HG03108 (cell line): ENCODE measurements around the gene KLF7.
A peak's percentile ranks its signal among the peaks of the same experiment; 100 is the strongest.

Experiments
- ATAC-seq: cut with Tn5 transposase; IDR thresholded peaks from one replicate; pipeline ENCODE4 v1.9.1; 2021; ENCODE audit warnings: moderate library complexity; ENCODE audit not compliant: unreplicated experiment

Gene KLF7

DNA sequence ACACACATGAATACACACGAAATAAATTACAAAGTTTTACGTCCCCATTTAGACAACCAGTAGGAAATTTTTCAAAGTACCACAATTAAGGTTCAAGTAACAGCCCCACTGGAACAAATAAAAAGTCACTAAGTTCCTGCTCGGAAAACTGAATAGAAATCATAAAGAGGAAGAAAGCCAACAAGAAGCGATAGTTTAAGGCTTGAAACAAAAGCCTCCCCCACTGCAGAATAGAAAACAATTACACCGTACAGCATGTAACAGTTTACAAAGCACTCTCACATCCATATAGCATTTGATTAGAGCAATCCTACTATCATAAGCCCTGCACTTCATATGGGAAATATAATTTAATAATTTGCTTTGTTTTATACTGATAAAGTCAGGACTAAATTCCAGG lies 15.5 kb downstream of the KLF7 start:
- ATAC-seq: no peak

DNA sequence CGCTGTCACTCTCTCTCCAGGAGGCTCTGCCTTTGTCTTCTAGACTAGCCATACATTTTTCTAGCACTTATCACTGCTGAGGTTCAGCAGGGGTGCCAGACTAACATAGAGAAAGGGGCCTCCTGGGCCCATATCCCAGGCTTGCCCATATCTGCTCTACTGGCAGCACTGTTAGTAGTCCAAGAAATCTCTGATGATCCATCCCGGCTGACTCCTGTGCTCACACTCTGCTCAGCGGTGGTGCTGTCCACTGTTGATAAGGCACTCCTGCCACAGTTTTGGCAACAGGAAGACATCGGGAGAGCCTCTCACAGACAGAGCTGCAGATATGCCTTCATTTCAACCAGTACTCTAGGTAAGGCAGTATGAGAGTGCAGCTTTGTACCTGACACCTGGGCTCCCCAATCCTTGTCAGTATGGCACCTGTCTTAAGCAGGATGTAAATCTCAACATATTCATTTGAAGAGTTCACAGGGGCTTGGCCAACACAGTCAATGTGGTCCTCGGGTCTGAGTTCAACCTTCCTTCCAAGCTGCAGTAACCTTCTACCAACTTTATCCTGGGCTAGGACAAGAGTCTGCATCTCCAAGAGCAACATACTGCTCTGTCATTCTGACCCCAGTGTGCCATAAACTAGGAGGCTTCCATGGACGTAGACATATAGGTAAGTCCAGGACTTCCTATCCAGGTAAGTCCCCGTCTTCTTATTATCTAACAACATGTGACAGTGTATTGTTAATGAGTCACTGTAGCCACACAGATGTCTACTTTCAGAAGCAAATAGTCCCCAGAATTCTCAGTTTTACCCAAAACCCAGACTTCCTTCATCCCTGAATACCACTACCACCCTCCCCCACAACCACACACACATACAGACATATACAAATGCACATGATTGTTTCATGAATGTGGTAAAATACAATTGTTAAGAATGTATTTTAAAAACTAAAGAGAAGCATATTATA lies 16.2 kb downstream of the KLF7 start:
- ATAC-seq: peak; percentile 90

DNA sequence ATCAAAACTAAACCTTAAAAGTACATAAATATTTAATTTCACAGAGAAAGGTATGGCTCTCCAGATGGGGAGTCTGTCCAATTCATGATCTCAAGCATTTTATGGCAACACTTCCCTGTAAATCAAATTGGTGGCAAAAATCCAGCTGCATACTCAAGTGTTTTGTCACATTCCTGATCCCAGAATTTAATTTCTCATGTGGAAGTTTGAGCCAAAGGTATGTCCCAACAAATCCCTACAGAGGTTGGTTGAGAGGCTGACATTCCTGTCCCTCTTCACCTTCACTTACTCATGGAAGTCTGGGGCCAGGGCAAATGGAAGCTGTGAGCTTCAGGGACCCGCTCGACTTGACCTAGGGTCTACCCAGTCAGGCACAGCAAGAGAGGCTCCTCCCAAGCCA lies 17.7 kb downstream of the KLF7 start:
- no peak for ATAC-seq

DNA sequence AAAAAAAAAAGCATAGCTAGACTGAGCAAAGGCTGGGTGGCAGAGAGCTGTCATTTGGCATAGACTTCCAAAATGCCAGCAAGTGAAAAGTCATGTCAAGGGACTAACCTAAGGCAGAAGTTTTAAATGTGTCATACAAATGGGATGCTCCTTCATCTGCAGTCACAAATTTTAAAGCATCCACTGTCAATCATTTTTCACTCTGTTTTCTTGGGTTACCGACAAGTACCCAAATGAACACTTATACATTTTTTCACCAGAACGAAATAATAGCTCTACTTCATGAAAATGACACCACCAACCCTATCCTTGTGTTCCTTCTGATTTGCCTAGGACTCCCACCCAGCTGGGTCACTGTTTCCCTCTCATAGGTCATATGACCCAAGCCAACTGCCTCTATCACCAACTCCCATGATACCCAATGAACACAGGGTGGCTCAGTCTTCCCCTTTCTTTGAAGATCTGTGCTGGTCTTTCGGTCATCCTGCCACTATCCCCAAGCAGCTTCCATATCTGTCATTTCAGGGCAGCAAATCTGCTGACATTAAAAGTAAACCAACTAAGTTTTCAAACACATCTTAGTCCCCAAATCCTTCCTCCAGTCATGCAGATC lies 21.5 kb downstream of the KLF7 start:
- ATAC-seq: no peak

DNA sequence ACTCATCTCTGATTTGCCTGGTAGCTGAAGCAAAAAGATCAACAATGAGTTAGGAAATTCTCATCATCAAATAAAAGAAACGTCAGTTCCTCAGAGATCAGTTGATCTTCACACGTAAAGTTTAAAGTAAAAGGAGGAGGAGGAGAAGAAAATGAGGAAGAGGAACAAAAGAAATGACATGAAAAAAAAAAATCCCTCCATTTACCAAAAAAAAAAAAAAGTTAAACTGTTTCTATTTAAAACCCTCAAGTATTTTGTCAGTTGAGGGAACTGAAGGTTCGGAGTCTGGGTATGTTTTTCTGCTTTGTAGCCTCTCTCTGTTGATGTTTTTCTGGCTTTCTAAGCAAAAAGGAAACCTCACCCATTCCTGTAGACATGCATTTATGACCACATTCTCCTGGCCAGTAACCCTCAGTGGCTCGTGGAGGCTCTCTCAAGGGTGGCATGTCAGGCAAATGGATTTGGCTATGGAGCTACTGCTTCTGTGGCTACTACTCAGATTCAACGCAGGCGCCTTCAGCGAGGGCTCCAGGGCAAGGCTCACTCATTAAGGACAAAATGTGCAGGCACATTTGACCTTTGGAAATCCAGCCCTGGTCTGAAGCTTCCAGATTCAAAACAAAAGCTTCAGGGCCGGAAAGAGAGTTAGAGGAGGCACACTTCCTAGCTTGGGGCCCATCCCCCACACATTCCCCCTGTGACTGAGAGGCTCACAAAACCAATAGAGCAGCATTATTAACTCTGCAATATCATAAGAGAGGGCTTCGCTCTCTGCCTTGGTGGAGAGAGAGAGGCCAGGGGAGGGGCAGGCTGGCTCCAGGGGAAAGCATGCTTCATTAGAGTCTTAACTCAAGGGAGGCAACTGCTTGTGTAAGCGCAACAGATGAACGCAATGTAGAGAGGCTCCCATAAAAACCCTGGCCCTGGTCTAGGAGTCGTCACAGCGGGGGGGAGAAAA lies 22.3 kb downstream of the KLF7 start:
- peak; percentile 59 for ATAC-seq

DNA sequence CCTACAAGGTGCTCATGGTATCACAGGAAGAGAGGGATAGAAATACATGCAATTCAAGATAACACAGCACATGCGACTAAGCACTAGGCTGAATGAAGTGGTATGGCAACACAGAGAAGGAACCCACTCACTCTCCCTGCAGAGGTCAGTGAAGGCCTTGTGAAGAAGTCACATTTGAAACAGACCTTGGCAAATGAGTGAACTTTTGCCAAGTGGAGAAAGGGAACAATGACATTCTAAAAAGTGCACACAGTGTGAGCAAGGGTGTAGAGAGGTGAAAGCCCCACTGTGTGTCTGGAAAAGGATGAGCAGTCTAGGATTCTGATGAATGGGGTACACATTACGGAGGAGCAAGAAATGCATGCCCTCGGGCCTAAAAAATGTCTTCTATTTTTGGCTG lies 23.3 kb downstream of the KLF7 start:
- peak; percentile 46 for ATAC-seq

DNA sequence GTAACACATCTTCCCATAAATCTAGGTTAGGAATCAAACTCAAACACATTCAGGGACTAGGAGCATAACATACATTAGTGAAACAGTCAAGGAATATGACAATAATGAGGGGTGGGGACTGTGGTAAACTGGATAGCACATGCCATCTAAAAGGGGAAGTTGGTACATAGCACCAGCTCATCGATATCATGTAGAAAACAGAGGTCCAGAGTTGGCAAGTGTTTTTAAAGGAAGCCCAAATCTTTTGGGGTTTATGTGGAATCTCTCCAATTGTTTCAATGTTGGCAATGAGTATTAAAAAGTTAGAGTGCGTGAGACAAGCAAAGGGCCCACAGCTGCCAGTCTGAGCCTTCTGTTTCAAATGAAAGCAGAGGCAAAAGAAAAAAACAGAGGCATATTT lies 24.4 kb downstream of the KLF7 start:
- ATAC-seq: no peak

DNA sequence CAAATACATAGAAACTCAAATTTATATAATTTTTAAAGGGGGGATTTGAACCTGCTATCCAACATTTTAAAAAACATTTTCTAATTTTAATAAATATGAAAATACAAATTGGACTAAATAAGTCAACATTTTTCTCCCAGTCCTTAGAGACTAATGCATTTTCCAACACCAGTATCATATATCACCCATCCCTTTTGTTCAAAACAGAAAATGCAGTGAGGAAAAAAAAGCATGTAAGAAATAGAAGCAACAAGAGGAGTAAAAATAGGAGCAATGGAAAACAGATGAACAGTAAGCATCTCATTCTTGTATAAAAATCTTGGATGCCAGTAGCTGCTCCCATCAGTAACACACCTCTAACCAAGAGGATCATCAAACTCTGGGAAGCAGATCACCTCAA lies 25.5 kb downstream of the KLF7 start:
- ATAC-seq: no peak

DNA sequence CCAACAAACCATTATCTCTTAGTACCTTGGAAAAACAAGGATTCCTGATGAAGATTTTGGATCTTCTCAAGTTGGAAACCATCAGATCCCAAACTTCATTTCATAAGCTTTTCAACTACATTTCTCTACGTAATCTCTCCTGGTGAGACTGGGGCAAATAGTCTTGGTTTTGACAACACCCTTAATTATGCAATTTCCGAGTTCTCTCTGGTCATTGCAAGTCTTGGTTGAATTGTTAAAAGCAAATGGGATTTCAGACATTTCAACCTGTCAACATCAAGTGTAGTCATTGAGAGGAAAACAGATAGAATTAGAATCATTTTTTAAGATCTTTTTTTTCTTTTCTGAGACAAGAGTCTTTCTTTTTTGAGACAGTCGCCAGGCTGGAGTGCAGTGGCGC lies 26.2 kb downstream of the KLF7 start:
- ATAC-seq: no peak

DNA sequence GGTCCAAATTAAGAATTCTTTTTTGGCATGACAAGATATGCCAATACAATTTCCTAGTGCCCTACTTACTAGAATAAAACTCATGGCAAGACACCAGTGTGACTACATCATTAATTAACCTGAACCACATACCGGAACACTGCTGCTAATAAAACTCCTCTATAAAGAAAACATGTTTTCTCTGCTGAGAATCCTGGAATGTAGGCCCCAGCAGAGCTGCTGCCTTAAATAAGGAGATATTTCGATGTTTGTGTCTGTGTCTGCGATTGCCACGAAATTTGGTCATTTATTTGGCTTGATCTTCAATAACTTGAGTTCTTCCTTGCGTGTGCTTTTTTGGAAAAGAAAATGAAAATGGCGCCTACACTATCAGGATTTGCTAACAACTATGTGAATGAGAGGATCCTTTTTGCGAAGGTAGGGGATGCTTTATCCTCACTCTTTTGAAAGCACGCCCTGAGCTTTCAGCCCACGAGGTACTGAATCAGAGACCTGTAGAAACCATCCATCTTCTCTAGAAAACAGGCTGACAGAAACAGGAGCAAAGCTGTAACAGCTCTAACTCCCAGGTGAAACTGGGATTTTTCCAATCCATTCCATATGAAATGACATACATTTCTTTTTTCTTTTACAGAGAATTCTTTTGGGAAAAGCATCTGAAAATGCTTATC lies 27.0 kb downstream of the KLF7 start:
- ATAC-seq: no peak

DNA sequence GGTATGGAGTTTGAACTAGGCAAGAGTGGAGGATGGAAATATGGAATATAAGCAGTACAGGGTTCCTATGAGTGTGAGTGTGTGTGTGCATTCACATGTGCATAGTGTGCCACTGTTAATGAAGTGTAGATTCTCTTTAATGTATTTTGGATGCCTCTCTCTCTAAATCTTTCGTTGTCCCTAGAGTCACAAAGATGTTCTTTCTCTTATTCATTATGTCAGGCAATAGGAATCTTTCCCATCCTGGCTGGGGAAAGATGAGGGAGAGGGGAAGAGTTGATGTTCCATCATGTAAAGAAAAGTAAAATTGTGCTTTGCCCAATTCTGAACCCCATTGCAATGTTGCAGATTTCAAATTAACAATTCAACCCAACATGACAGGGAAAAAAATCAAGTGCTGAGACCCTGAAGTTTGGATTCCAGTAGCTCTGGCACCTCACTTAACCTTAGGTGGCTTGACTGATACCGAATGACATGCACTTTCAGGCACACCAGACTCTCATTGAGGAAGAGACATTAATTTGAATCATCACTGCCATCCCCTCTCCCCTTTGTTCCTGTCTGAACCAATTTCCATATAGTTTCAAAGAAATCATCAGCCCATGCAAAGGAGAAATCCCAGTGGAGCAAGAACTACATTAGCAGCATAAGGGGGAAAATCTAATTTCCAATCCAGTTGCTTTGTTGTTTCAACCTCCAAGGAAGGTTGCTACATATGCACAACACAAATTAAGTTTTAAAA lies 28.0 kb downstream of the KLF7 start:
- ATAC-seq: no peak

DNA sequence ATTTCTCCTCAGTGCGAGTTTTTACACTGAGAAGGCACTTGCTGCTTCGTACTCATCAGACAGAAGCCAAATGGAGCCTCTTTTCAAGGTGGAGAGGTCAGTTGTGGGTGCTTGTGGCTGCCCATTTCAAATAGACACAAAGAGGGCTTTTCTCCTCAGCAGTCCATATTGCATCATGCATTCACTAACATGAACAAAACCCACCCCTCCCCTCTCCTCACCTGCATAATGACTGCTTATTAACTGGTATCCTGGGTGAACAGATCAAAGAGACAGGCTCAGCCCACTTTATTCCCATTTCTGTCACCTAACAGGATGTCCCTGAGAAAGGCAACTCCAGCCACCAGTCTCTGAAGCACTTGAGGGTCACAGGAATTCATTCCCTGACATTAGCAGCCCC lies 28.9 kb downstream of the KLF7 start:
- no peak for ATAC-seq

DNA sequence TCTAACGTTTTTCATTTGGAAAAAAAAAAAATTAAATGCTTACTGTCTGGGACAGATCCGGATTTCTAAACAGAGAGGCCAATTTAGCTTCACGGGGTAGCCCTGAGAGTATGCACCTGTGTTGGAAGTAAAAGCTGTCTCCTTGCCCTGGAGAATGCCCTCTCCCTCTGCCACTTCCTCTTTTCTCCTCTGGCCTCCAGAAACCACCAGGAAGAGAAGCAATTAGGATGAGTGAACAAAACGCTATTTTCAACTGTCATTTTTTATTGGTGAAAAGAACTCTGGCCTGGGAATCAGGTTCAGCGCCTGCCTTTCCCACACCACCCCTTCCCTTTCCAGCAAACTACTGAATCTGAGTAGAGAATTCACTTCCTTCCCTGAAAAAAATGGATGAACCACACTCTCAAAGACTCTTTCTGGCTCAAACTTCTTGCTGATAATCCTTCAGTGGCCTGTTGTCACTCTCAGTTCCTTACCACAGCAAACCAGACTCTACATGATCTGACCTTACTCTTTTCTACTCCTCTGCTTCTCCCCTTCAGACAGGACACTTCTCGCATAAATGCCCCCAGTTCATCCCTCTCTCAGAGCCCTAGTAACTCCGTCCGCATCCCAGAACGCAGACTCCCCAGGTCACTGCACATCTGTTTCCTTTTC lies 29.8 kb downstream of the KLF7 start:
- no peak for ATAC-seq

DNA sequence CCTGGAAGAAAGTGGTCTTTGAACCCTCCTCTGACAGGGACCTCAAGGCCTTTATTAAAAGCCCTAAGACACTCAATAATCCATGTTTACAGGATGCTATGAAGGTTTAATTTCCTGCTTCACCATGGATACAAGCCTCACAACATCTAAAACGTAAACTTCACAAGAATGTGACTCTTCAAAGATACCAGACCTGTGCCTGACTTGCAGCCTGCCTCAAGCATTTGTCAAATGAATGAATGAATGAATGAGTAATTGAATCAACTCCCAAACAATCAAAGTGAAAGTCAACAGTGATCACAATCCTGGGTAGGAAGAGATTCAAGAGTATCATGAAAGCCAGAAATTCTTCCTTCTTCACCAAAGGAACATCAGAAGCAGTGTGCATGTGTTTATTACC lies 30.4 kb downstream of the KLF7 start:
- ATAC-seq: no peak

DNA sequence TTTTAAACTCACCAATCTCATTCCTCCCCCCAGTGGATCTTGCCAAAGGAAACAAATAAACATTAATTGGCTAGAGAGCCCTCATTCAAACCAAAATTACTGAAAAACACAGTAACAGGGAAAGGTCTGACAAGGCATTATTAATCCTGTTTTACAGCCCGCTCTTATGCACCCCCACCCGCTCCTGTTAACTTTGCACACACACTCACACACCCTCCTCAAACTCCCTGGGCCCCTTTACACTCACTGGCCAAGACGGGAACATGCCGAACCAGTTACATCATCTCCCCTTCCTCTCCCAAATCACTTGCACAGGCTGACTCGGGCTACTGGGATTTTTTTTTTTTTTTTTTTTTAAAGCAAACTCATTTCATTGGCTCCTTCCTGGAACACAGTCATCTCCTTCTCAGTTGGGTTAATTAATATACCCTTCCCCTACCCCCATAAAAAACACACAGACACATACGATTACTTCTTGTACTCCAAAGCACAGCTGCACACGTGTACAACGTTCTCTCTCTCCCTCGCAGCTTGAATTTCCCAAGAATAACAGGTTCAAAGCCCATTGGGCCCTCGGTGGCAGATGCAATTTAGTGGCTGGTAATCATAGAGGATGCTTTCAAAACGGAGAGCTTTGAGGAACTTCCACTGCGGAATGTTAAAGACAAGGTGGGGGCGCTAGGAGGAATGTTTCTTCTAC lies 31.8 kb downstream of the KLF7 start:
- no peak for ATAC-seq

DNA sequence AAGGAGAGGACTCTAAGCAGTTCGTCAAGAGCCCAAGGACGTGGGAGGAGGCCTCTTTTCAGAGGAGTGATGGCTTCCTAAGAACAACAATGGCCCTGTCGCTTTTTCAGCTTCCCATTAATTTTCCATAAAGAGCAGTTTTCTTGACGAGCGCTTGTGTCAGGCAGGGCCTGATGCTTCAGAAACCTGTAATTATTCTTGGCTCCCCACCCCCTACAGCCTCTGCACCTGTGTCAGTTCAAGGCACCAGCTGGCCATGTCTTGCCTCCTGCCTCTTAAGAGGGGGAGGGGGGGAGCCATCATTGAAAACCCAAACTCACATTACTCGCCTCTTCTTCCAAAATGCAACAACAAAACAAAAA lies 32.3 kb downstream of the KLF7 start:
- no peak for ATAC-seq

DNA sequence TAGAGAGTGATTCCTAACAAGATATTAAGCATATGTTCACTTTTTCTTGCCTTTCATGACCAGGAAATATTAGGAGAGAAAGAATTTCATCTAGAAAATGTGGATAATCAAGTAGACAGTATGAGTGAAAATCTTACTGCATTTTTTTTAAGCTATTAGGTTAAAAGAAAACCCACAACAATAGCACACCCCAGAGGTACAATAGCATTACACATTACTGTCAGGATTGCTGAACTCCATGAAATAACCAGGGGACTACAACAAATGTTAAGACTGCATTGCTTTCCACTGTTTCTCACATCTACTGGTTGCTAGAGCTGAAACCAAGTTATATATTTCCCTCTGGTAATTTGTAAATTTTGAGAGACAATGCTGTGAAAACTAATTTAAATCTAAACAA lies 33.7 kb downstream of the KLF7 start:
- ATAC-seq: no peak

DNA sequence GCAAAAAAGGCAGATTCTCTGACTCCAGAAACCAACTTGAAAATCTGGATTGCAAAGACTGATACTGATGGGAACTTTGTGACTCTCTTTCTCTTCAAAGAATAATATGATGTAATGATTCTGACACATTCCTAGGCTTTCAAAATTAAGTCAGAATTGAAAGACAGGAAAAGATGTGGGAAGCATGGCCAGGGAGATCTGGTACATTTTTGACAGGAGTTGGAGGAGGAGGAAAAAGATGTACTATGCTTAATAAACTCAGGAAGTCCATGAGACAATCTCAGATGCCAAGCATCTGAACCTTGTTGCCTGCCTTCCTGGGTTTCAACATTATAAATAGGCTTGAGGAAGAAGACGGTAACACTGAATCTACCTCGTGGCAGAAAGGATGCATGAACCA lies 34.2 kb downstream of the KLF7 start:
- no peak for ATAC-seq

DNA sequence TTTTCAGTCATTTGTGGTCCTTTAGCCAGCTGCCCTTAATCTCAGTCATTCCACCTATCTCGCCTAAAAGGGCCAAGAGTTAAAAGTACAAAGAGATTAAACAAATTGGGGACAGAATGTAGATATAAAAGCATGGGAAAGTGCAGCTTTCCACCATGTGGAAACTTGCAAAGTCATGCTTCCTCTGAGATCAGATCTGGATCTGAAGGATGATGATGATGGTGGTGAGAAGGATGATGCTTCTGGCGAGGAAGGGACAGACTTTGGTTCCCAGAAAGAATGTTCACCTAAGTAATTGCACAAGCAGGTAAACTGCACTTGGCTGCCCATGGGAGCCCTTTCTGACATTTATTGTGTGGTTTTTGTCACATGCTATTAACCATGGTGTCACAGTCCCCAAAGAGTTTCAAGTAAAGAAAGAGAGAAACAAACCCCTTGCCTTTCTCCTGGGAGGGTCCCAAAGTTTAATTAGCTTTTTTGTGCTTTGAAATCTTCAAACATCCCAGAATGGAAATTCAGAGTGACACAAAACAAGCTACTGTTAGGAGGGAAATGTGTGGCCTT lies 34.7 kb downstream of the KLF7 start:
- no peak for ATAC-seq
